Body of pancreas (tissue), 4 donors: ENCODE measurements around the gene RNF152. TPM values are rescaled to one million over a fixed set of nuclear protein-coding genes. Genes with fewer than 3 reads are reported as not detected.

ENCODE experiments used
- ATAC-seq: fragments of 150-250 bp; one replicate; pipeline ENCODE4 v1.9.1; 2016
- DNase-seq, 4 donors: peaks; one replicate each; pipeline ENCODE4 v3.0.0-alpha.2; 2019
- H3K27ac ChIP-seq, 4 donors: fragments of 200-600 bp; sonication (generic); 1 replicate in 3 of 4; 2 replicates in 1 of 4; pipeline versions ENCODE4 v1.5.1 to v1.6.1; 2016 to 2019; ENCODE audit warnings: mild to moderate bottlenecking in 1 of 4, mixed read lengths in 1 of 4, moderate library complexity in 1 of 4
- H3K27me3 ChIP-seq, 2 donors: fragments of 200-600 bp; sonication (generic); one replicate each; pipeline ENCODE4 v1.6.0; 2016; ENCODE audit warnings: mild to moderate bottlenecking in 1 of 2
- H3K36me3 ChIP-seq, 2 donors: fragments of 200-600 bp; sonication (generic); replicated peaks in 1 of 2; 2 replicates each; pipeline ENCODE4 v1.5.1; 2016; ENCODE audit warnings: low read depth in 2 of 2; ENCODE audit not compliant: insufficient read depth in 1 of 2
- H3K4me1 ChIP-seq: fragments of 200-600 bp; sonication (generic); one replicate; pipeline ENCODE4 v1.6.0; 2016
- H3K4me3 ChIP-seq, 2 donors: fragments of 200-600 bp; sonication (generic); 1 replicate in 1 of 2; 2 replicates in 1 of 2; pipeline ENCODE4 v1.5.1; 2016 to 2019
- H3K9me3 ChIP-seq, 3 donors: fragments of 200-600 bp; sonication (generic); 1 replicate in 2 of 3; 2 replicates in 1 of 3; pipeline ENCODE4 v1.5.1; 2016
- CTCF ChIP-seq, 7 experiments: fragments of 450-650 bp in 4 of 7; fragments of 200-600 bp in 3 of 7; sonication (generic) in 3 of 7; IDR thresholded peaks; one replicate each; pipeline ENCODE4 v1.5.1; 2016 to 2019; ENCODE audit warnings: antibody characterized with exemption in 7 of 7
- POLR2A ChIP-seq, 3 donors: fragments of 450-650 bp; IDR thresholded peaks; one replicate each; pipeline ENCODE4 v1.6.1; 2016; ENCODE audit warnings: antibody characterized with exemption in 3 of 3, mild to moderate bottlenecking in 2 of 3
- WGBS, 2 donors: methylation state at CpG; one replicate each; pipeline ENCODE4 v1.1.5; 2017; 5-methylcytosine and 5-hydroxymethylcytosine counted together
- intact Hi-C: fragments of 100-400 bp; cut with DNase I; formaldehyde crosslinking; loops from one replicate; pipeline ENCODE4 v1.15.1; 2023
- total RNA-seq, 2 donors: library from RNA; depleted of rRNA; stranded (reverse); fragments of >200 nt; gene quantifications; one replicate each; pipeline ENCODE4 v1.1.0, GENCODE V29; 2016

Gene RNF152
- total RNA-seq, 2 donors from 2014 or later = 7.8 to 11.5 TPM

- peak overlapping the region in 2 of 4 donors; percentile 31 to 36 for H3K27ac ChIP-seq
- H3K36me3 ChIP-seq = no peaks in the 10 kb centered on the region
- peak; percentile 24 to 46 (median 30) for DNase-seq
- H3K4me3 ChIP-seq = no peak overlapping the region
- ATAC-seq = peak; percentile 17
- TF ChIP-seq POLR2A (IDR thresholded peaks at IDR 0.05) (no peak), CTCF (IDR thresholded peaks at IDR 0.05) (no peak)
- H3K27me3 ChIP-seq = no peaks in the 10 kb centered on the region
- peaks cover 24% of the 10 kb centered on the region for H3K4me1 ChIP-seq
- no peaks in the 10 kb centered on the region for H3K9me3 ChIP-seq
- intact Hi-C loops = no loop called here
- 33 to 41% methylated on average over 5 of the region's 5 CpGs for WGBS, 2 donors
Observed at GRCh38 chr18:61896757-61897156, 4.0 kb upstream of the RNF152 start.

- Histone ChIP-seq H3K27me3 (no peaks in the 10 kb centered on the region), H3K9me3 (no peaks in the 10 kb centered on the region), H3K27ac (peak overlapping the region in 1 of 4 donors; percentile 36), H3K4me1 (peaks cover 24% of the 10 kb centered on the region), H3K36me3 (no peaks in the 10 kb centered on the region), H3K4me3 (no peak overlapping the region)
- no peak for DNase-seq
- TF ChIP-seq CTCF (IDR thresholded peaks at IDR 0.05) (no peak), POLR2A (IDR thresholded peaks at IDR 0.05) (no peak)
- intact Hi-C loops = no loop called here
- WGBS, 2 donors = 92 to 93% methylated on average over 1 of the region's 1 CpG
- no peak for ATAC-seq
Observed at GRCh38 chr18:61896118-61896517, 3.3 kb upstream of the RNF152 start.

GRCh38 chr18:61894751-61895524, 2.1 kb upstream of the RNF152 start:
- no peak for DNase-seq

GRCh38 chr18:61893971-61894750, 1.4 kb upstream of the RNF152 start:
- DNase-seq = peak; percentile 80 to 87 (median 84)
- peak overlapping the region; percentile 46 to 95 for H3K4me3 ChIP-seq
- H3K27me3 ChIP-seq = no peaks in the 10 kb centered on the region
- TF ChIP-seq CTCF (IDR thresholded peaks at IDR 0.05) (peak in 6 of 7 experiments; percentile 8 to 82 (median 35)), POLR2A (IDR thresholded peaks at IDR 0.05) (peak; percentile 21 to 47 (median 42))
- ATAC-seq = peak; percentile 89
- 0% methylated on average over 4 to 80 of the region's 95 CpGs for WGBS, 2 donors
- H3K9me3 ChIP-seq = no peaks in the 10 kb centered on the region
- peaks cover 24% of the 10 kb centered on the region for H3K4me1 ChIP-seq
- H3K27ac ChIP-seq = peak overlapping the region; percentile 22 to 85 (median 74)
- intact Hi-C loops = loop anchor here (5.0 kb wide), 1 partner anchor 257 kb away; no protein-coding TSS in a partner anchor
- H3K36me3 ChIP-seq = no peaks in the 10 kb centered on the region

More at GRCh38 chr18:61894751-61895524, 2.1 kb upstream of the RNF152 start:
- H3K4me3 ChIP-seq = peak overlapping the region in 1 of 2 donors; percentile 95
- H3K27ac ChIP-seq = peak overlapping the region; percentile 22 to 85 (median 74)
- H3K27me3 ChIP-seq = no peaks in the 10 kb centered on the region
- no peak for TF ChIP-seq CTCF (IDR thresholded peaks at IDR 0.05)
- no peak for ATAC-seq
- H3K36me3 ChIP-seq = no peaks in the 10 kb centered on the region
- no peaks in the 10 kb centered on the region for H3K9me3 ChIP-seq
- 29 to 39% methylated on average over 22 to 28 of the region's 28 CpGs for WGBS, 2 donors
- intact Hi-C loops = loop anchor here (5.0 kb wide), 1 partner anchor 258 kb away; no protein-coding TSS in a partner anchor
- H3K4me1 ChIP-seq = peaks cover 24% of the 10 kb centered on the region
